Islet precursor cell (in vitro differentiated cells): ENCODE measurements around the gene RAD9A.
A peak's percentile ranks its signal among the peaks of the same experiment; 100 is the strongest.
"Not testable (repeated sequence)": the region's sequence is repeated elsewhere in the genome, so short reads cannot be mapped to it uniquely, and the experiment has no call there.

Experiments
- DNase-seq: peaks from one replicate; pipeline ENCODE4 v3.0.0-alpha.2; 2018

Gene RAD9A

DNA sequence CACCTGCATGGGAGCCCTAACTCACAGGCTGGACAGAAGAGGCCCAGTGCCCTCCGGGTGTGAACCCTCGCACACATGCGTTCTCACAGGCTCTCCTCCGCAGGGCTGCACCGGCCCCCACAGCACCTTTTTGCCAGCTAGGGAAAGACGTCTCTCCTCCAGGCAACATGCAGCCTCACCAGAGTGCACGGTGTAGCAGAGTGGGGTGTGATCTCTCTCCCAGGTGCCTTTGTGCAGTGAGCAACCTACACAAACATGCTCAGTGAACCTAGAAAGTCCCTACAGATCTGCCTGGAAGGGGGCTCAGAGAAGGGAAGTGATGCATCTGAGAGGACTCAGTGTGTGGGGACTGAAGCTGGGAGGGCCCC, 20.0 kb downstream of the RAD9A start:
- DNase-seq: no peak

DNA sequence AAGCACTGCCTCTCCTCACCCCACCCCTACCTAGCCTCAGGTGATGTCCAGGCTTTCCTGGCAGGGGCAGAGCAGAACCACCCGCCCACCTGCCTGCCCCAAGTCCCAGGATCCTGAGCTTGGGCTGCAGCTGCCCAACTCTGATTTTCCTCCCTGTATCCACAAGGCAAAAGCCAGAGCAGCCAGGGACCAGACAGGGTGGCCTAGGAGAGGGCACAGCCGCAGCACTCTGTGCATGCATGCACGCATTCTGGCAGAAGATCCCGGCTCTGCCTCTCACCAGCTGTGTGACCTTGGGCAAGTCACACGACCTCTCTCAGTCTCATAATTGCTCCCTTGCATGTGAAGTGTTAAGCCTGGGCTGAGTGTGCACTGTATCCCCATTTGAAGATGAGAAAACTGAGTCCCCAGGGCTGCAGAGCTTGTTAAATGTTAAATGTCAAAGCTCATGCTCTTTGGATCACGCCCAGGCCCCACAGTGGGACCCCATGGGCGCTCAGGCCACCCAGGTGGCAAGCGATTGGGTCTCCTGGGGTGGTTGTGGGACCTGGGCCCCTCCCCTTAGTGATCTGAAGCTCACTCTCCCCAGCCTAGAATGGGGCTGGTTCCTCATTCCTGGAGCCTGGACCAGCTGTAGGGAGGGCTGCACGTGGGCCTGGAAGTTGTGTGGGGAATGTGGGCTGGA, 20.9 kb downstream of the RAD9A start:
- no peak for DNase-seq

DNA sequence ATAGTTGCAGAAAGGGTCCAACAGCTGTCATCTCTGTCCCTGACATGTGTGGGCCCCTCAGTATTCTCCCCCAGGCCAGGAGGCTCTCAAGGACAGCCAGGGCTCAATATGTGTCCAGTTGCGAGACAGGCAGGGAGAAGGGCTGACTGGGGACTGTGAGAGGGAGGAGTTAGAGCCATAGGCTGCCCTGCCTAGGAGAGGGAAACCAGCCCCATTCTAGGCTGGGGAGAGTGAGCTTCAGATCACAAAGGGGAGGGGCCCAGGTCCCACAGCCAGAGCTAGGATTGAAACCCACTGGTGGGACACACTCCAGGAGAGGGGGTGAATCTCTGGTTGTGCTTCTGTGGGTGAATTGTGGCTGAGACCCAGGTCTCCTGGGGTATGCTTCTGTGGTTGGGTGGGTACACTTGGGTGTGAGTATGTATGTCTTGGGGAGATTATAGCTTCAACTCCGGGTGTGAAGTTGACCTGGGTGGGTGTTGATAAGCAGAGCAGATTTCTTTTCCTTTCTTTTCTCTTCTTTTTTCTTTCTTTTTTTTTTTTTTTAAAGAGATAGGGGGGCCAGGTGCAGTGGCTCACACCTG, 21.6 kb downstream of the RAD9A start:
- no peak for DNase-seq

DNA sequence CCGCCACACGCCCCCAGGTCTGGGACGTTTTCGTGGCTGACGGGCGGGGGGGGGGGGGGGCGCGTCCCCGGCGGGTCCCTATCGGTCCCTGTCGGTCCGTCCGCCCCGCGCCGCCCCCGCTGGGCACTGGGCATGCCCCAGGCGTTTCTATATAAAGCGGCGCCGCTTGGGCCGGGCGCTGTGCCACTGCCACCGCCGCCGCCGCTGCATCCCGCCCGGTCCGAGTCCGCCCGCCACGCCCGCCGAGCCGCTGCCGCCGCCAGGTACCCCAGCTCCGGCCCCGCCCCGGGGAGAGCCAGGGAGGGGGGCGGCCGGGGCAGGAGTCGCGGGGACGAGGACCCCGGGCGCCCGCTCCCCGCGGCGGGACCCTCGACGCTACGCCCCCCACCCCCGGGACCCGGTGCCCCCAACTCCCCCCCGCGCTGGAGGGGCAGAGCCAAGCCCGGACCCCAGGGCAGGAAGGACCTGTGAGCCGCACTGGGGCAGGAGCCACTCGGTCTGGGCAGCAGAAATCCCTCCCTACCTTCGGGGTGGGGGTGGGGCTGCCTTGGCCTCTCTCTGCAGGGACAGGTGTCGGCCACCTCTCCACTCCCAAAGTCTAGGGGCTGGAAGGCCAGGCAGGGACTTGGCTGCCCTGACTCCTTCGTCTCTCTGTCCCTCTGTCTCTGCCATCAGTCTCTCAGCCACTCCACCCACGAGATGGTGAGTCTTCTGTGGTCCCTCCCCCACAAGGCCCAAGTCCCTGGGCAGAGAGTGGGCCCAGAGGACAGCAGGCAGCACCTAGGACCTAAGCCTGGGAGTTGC, 23.9 kb downstream of the RAD9A start, which contains the start of gene CARNS1:
CARNS1 (plus strand) TSS at position 178 of the 804 bp plus-strand sequence; CDS start at position 700, 522 bp downstream.
- no peak for DNase-seq

DNA sequence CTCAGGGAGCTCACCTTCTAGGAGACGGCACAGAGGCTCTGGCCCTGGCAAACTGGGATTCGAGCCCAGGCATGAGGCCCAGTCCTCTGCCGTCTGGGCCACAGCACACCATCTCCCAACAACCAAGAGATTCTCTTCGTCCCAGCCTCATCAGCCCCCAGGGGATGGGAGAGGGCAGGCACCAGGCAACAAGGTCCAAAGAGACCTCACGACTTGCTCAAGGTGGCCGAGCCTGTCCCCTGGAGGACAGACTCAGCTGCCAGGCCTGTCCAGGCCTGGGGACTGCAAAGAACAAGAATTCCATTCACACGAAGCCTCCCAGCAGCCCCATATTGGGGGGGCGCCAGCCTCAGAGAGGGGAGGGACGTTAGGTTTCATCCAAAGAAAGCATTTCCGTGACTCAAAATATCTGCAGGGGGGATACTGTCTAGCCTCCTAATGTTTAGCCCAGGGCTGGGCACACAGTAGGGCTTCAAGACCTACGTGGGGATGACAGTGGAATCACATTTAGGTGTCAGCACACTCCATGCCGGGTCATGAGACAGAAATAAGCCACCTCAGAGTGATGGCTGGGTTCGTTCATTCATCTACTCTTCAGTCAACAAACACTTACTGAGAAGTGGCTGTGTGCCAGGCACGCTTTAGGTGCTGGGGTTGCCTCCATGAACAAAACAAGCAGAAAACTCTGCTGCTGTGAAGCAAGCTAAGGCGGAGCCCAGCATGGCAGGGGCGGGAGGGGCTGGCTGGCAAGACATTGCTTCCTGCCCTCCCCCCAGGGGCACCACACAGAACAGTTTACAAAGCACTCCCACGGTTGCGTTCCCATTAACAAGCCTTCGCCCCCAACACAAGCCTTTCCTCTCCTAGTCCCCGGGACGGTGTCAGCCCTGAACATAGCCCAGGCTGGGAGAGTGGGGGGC, 24.9 kb downstream of the RAD9A start:
- no peak for DNase-seq

DNA sequence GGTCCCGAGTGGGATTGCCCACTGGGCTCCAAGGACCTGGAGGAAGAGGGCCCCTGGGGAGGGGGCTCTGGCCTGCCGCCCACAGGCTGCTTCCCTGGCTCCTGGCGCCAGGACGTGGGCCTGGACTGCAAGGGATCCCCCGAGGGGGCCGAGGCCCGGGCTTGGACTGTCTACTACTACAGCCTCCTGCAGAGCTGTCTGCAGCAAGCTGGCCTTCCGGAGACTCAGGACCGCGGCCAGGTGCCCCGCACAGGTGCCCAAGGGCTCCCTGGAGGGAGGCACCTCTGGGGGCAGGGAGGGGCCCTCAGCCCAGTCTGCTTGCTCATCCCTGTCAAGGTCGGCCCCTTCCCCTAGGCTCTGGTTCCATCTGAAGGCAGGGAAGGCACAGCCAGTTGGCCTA, 25.6 kb downstream of the RAD9A start:
- DNase-seq: no peak

DNA sequence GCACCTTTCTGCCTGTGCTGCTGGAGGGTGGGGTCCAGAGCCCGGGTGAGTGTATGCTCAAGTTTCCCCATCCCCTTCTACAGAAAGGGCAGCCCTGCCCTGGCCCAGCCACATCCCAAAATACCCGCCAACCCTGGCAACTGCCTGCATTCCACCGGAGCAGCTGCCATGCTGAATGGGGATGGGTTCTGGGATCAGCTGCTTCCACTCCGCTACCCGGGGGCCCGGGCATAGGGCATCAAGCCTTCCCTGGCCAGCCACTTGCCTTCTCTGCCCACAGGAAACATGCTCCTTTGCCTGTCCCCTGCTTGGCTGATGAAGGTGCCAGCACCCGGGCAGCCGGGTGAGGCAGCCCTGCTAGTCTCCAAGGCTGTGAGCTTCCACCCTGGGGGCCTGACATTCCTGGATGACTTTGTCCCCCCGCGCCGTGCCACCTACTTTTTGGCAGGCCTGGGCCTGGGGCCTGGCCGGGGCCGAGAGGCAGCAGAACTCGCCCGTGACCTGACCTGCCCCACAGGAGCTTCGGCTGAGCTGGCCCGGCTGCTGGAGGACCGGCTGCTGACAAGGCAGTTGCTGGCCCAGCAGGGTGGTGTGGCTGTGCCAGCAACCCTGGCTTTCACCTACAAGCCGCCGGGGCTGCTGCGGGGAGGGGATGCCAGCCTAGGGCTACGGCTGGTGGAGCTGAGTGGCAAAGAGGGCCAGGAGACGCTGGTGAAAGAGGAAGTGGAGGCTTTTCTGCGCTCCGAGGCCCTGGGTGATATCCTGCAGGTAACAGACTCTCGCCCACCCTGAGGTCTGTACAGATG, 26.9 kb downstream of the RAD9A start:
- DNase-seq: no peak

DNA sequence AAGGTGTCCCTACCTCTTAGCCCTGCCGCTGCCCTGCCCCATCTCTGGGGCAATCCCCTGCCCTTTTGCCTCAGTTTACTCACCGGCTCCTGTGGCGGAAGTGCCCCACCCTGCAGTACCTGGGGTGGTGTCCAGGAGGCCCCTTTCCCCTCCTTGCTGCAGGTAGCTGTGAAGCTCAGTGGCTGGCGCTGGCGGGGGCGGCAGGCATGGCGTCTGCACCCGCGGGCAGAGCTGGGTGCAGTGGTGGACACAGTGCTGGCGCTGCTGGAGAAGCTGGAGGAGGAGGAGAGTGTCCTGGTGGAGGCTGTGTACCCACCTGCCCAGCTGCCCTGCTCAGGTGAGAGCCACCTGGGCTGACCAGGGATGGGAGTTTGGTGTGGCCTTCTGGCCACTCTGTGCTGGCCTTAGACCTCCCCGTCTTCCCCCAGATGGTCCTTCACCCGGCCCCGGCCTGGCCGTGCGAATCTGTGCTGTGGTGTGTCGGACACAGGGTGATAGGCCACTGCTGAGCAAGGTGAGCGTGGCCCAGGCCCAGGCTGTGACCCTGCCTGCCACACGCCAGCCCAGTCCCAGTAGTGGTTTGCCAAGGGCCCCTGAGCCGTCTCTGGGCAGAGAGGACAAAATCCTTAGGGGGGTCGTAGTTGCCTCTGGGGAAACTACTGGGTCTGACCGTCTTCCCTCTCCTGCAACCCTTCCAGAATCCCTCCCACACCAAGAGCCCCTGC, 27.7 kb downstream of the RAD9A start:
- no peak for DNase-seq

DNA sequence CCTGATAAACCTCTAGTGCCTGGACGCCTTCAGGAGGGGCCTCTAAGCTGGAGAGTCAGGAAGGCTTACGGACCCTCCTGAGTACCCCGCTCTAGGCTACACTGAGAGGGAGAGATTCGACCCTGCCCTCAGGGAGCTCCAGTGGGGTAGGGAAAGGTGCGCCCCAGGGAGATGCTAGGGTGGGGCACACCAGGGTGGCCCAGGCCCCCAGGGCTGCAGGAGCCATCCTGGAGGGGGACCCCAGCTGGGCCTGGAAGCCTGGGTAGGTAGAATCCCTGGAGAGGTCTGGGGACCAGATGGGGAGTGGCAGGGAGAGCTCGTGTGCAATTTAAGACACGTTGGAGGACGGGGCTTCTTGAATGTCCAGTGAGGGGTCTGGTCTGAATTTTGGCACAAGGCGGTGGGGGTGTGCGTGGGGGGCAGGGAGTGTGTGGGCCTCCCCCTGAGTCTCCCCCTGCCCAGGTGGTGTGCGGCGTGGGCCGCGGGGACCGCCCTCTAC, 28.4 kb downstream of the RAD9A start:
- DNase-seq: no peak

DNA sequence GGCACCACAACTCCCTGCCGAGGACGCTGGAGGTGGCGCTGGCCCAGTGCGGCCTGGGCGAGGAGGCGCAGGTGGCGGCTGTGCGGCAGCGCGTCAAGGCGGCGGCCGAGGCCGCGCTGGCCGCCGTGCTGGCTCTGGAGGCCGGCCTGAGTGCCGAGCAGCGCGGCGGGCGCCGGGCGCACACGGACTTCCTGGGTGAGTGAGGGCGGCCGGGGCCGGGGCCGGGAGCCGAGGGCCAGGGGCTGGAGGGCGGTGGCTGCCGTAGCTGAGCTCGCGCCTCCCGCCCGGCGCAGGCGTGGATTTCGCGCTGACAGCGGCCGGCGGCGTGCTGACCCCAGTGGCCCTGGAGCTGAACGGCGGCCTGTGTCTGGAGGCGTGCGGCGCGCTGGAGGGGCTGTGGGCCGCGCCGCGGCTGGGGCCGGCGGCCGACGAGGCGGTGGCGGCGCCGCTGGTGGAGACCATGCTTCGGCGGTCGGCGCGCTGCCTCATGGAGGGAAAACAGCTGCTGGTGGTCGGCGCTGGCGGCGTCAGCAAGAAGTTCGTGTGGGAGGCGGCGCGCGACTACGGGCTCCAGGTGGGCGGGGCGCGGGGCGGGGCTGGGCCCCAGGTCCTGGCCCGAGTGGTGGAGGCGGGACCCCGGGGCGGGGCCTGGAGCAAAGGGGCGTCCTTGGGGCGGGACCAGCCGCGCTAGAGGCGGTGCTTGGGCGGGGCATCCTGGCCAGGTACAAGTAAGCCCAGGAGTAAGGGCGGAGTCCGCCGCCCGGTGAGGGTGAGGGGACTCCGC, 29.1 kb downstream of the RAD9A start:
- DNase-seq: peak; percentile 99

DNA sequence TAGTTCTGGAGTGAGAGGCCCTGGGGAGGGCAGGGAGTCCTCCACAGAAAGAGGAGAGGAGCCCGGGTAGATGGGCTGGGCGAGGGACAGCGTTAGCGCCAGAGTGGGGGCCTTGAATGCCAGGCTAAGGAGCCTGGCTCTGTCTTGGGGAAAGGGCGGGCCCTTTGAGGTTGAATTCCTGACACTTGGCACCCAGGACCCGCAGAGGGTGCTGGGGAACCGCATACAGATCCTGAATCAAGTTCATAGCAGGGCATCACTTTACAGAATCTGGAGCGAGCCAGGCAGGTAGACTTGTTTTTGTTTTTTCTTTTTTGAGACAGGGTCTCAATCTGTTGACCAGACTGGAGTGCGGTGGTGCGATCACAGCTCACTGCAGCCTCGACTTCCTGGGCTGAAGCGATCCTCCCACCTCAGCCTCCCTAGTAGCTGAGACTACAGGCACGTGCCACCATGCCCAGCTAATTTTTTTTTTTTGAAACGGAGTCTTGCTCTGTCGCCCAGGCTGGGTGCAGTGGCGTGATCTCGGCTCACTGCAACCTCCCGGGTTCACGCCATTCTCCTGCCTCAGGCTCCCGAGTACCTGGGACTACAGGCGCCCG, 29.7 kb downstream of the RAD9A start:
- DNase-seq: no peak

DNA sequence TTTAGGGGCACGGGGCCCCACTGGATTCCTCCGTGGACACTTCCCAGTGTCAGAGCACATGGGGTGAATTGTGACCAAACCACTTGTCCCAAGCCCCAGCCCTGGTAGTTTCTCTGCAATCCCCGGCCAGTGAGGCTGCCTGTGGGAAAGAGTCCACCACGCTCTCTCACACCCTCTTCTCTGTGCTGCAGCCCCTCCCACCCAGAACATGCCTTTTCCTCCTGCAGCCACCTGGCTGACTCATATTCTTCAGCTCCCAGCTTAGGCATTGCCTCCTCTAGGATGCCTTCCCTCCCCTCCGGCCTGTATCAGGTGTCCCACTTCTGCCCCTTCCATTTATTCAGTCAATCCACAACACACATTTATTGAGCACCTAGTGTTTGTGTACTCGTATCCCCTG, 31.1 kb downstream of the RAD9A start:
- peak; percentile 87 for DNase-seq

DNA sequence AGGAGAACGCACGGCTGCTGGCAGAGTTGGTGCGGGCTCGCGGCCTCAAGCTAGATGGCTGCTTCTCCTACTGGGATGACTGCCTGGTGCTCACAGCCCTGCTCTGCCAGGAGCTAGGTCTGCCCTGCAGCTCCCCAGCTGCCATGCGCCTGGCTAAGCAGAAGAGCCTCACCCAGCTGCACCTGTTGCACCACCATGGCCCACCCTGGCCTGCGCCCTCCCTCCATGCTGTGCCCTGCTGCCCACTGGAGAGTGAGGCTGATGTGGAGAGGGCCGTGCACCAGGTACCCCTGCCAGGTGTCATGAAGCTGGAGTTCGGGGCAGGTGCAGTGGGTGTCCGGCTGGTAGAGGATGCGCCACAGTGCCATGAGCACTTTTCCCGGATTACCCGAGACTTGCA, 31.7 kb downstream of the RAD9A start:
- no peak for DNase-seq

DNA sequence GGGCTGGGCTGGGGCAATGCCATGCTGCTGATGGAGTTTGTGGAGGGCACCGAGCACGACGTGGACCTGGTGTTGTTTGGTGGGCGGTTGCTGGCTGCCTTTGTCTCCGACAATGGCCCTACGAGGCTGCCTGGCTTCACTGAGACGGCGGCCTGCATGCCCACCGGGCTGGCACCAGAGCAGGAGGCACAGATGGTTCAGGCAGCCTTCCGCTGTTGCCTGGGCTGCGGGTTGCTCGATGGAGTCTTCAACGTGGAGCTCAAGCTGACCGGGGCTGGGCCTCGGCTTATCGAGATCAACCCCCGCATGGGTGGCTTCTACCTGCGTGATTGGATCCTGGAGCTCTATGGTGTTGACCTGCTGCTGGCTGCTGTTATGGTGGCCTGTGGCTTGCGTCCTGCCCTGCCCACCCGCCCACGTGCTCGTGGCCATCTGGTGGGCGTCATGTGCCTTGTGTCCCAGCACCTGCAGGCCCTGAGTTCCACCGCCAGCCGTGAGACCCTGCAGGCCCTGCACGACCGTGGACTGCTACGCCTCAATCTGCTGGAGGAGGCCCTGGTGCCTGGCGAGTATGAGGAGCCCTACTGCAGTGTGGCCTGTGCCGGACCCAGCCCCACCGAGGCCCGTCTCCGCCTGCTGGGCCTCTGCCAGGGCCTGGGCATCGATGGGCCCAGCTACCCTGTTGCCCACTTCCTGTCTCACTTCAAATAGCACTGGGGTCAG, 32.3 kb downstream of the RAD9A start:
- DNase-seq: no peak

DNA sequence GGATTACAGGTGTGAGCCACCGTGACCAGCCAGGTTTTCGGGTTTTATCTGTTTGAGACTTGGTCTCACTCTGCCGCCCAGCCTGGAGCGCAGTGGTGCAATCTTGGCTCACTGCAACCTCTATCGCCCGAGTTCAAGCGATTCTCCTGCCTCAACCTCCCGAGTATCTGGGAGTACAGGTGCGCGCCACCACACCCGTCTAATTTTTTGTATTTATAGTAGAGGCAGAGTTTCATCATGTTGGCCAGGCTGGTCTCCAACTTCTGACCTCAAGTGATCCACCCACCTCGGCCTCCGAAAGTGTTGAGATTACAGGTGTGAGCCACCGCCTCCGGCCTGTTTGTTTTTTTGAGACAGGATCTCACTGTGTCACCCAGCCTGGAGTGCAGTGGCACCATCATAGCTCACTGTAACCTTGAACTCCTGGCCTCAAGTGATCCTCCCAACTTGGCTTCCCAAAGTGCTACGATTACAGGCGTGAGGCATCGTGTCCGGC, 35.6 kb downstream of the RAD9A start:
- not testable (repeated sequence) for DNase-seq

DNA sequence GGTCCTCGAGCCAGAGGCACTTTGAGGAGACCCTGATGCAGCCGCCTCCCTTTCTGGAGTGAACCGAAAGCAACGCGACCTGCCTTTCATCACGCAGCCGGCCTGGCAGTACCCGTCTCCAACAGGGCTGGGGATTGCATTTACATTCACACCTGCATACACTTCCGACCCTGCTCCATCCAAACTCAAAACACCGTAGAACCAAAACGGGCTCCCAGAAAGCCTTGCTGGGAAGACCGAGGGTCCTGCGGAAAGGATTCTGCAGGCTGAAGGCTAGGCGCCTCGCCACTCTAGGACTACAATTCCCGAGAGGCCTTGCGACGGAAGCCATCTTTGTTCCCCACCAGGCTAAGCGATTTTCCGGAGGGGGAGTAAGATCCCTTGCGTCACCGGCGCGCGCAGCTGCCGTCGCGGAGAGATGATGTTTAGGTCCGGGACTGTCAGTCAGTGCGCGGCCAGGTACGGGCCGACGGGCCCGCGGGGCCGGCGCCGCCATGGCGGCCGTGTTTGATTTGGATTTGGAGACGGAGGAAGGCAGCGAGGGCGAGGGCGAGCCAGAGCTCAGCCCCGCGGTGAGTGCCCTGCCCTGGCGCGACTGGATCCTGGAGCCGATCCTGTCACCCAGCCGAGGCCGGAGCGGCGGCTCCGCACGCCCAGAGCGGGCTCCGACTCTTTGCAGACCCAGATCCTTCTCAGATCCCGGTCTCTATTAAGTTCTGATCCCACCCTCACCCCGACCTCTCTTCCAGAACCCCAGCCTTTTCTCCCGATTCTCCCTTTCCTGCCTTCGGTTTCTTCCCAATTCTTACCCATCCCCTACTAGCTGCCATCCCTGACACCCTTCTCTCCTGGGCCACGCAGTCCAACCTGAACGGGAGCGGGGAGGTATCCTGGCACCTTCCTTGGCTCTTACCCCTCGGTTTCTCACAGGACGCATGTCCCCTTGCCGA, 36.5 kb downstream of the RAD9A start, which contains the start of gene RPS6KB2:
RPS6KB2 (plus strand) TSS at position 443 of the 950 bp plus-strand sequence; CDS start at position 495, 52 bp downstream.
- peak; percentile 98 for DNase-seq

DNA sequence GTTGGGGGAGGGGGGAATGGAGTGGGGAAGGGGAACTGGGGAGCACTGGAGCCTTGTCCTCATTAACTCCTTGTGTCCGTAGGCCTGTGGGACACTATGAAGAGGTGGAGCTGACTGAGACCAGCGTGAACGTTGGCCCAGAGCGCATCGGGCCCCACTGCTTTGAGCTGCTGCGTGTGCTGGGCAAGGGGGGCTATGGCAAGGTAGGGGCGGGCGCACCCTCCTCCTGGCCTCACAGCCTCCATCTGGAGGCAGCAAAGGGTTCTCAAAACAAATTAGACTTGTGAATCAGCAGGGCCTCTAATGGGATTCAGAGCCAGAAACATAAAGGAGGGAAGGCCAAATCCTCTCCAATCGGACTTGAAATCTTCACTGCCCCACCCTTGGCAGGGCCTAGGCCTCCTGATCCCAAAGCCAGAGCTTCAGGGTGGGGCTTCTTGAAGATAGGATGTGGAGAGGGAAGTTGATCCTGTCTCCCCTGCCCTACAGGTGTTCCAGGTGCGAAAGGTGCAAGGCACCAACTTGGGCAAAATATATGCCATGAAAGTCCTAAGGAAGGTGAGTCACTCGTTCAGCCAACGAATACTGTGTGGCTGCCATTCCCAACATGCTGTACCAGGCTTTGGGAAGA, 37.4 kb downstream of the RAD9A start:
- DNase-seq: no peak
